ENCODE data around the gene C2orf74. TPM values are rescaled to one million over a fixed set of nuclear protein-coding genes. Genes with fewer than 3 reads are reported as not detected.

The C2orf74 gene
- total RNA-seq, 1 donor from 2014 or later: 11.5 TPM

DNA sequence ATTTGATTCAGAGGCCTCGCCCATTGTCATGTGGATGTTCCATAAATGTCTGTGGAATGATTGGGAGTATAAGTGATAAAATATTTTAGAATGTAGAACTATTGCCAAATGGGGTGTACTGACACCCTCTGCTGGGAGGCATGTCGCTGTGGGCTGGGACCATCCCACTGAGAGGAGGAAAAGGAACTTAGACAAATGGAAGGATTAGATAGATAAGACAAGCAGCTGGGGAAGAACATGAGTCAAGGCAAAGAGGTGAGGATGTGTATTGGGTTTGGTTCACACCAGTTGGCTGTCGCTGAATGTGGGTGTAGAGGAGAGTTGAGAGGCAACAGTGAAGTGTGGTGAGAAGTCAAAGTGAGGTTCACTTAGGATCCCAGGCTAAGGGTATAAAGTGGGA lies 4.0 kb downstream of the C2orf74 start:
- H3K27me3 Mint-ChIP-seq (ENCODE audit: low read depth, unreplicated experiment): no peaks in the 10 kb centered on the region
- peaks cover 20% of the 10 kb centered on the region for H3K36me3 Mint-ChIP-seq (ENCODE audit: low read depth, unreplicated experiment)
- H3K9ac ChIP-seq (ENCODE audit: low read length): no peak overlapping the region

DNA sequence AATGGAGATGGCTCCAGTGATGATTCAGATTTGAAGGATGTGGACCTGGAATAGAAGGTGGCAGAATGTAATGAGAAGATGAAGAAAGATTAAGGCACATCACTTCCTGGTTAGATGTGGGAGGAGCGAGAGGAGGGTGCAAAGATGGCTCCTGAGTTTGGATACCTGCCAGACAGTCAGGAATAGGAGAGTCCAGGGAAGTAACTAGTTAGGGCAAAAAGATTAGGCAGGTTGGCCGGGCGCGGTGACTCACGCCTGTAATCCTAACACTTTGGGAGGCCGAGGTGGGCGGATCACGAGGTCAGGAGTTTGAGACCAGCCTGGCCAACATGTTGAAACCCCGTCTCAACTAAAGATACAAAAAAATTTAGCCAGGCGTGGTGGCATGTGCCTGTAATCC lies 5.6 kb downstream of the C2orf74 start:
- Histone ChIP-seq H3K4me3 (ENCODE audit: insufficient read depth, low read depth, low read length) (no peak overlapping the region), H2AFZ (ENCODE audit: low read depth, low read length) (no peak overlapping the region), H4K20me1 (ENCODE audit: insufficient read depth, low read length) (no peaks in the 10 kb centered on the region), H3K4me2 (ENCODE audit: low read length) (no peak overlapping the region), H3K36me3 (ENCODE audit: insufficient read depth, low read length) (peaks cover 3% of the 10 kb centered on the region), H3K79me2 (ENCODE audit: insufficient read depth, low read length) (no peaks in the 10 kb centered on the region), H3K9me3 (ENCODE audit: insufficient read depth, low read depth, low read length) (no peaks in the 10 kb centered on the region), H3K27ac (ENCODE audit: low read depth, low read length) (no peak overlapping the region), H3K27me3 (ENCODE audit: insufficient read depth, low read length) (no peaks in the 10 kb centered on the region), H3K9ac (ENCODE audit: low read length) (no peak overlapping the region), H3K4me1 (ENCODE audit: insufficient read depth, low read length) (no peaks in the 10 kb centered on the region)
- TF ChIP-seq, protein P1, sequence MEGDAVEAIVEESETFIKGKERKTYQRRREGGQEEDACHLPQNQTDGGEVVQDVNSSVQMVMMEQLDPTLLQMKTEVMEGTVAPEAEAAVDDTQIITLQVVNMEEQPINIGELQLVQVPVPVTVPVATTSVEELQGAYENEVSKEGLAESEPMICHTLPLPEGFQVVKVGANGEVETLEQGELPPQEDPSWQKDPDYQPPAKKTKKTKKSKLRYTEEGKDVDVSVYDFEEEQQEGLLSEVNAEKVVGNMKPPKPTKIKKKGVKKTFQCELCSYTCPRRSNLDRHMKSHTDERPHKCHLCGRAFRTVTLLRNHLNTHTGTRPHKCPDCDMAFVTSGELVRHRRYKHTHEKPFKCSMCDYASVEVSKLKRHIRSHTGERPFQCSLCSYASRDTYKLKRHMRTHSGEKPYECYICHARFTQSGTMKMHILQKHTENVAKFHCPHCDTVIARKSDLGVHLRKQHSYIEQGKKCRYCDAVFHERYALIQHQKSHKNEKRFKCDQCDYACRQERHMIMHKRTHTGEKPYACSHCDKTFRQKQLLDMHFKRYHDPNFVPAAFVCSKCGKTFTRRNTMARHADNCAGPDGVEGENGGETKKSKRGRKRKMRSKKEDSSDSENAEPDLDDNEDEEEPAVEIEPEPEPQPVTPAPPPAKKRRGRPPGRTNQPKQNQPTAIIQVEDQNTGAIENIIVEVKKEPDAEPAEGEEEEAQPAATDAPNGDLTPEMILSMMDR (IDR thresholded peaks at IDR 0.05; ENCODE audit: insufficient read depth, low read depth, low read length): no peak
- no peak for TF ChIP-seq EZH2 (IDR thresholded peaks at IDR 0.05; ENCODE audit: insufficient read depth, low read length)
- Mint-ChIP-seq H3K4me3 (ENCODE audit: unreplicated experiment) (no peak overlapping the region), H3K9me3 (ENCODE audit: unreplicated experiment) (no peaks in the 10 kb centered on the region), H3K4me1 (ENCODE audit: low read depth, unreplicated experiment) (no peaks in the 10 kb centered on the region), H3K27me3 (ENCODE audit: low read depth, unreplicated experiment) (no peaks in the 10 kb centered on the region), H3K36me3 (ENCODE audit: low read depth, unreplicated experiment) (peaks cover 16% of the 10 kb centered on the region), H3K27ac (ENCODE audit: unreplicated experiment) (no peak overlapping the region)
- DNase-seq (ENCODE audit: low read depth) (no peak), FAIRE-seq (no peak)

More for the DNA sequence above, 4.0 kb downstream of the C2orf74 start:
- Histone ChIP-seq H3K9me3 (ENCODE audit: insufficient read depth, low read depth, low read length) (no peaks in the 10 kb centered on the region), H4K20me1 (ENCODE audit: insufficient read depth, low read length) (no peaks in the 10 kb centered on the region), H3K4me2 (ENCODE audit: low read length) (no peak overlapping the region), H3K4me1 (ENCODE audit: insufficient read depth, low read length) (no peaks in the 10 kb centered on the region), H3K27me3 (ENCODE audit: insufficient read depth, low read length) (no peaks in the 10 kb centered on the region), H2AFZ (ENCODE audit: low read depth, low read length) (no peak overlapping the region), H3K36me3 (ENCODE audit: insufficient read depth, low read length) (peaks cover 3% of the 10 kb centered on the region), H3K27ac (ENCODE audit: low read depth, low read length) (no peak overlapping the region), H3K79me2 (ENCODE audit: insufficient read depth, low read length) (no peaks in the 10 kb centered on the region), H3K4me3 (ENCODE audit: insufficient read depth, low read depth, low read length) (no peak overlapping the region)
- Mint-ChIP-seq H3K4me3 (ENCODE audit: unreplicated experiment) (no peak overlapping the region), H3K9me3 (ENCODE audit: unreplicated experiment) (no peaks in the 10 kb centered on the region), H3K27ac (ENCODE audit: unreplicated experiment) (no peak overlapping the region), H3K4me1 (ENCODE audit: low read depth, unreplicated experiment) (no peaks in the 10 kb centered on the region)
- TF ChIP-seq EZH2 (IDR thresholded peaks at IDR 0.05; ENCODE audit: insufficient read depth, low read length): no peak
- TF ChIP-seq, protein P1 (IDR thresholded peaks at IDR 0.05; ENCODE audit: insufficient read depth, low read depth, low read length): no peak
- no peak for FAIRE-seq
- DNase-seq (ENCODE audit: low read depth): peak; percentile 12

DNA sequence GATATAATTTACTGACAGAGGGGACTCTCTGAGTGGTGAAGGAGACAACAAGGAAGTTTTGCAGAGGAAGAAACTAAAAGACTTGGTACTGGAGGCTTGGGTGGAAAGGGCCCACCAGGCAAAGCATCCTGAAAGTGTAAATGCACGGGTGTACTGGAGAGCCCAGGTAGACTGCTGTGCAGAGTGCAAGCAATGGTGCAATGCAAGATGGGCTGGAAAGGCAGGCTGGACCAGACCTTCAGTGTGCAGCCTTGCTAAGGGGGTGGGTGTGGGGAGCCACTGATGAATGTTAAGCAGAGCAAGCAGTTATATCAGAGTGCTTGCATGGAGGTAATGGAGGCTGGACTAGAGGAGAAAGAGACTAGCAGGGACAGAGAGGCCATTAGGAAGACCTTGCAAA lies 10.7 kb downstream of the C2orf74 start:
- FAIRE-seq: no peak

More for the DNA sequence above, 10.7 kb downstream of the C2orf74 start:
- H3K4me3 ChIP-seq (ENCODE audit: insufficient read depth, low read depth, low read length): no peak overlapping the region
- H2AFZ ChIP-seq (ENCODE audit: low read depth, low read length): no peak overlapping the region
- peaks cover 1% of the 10 kb centered on the region for H3K79me2 ChIP-seq (ENCODE audit: insufficient read depth, low read length)
- TF ChIP-seq EZH2 (IDR thresholded peaks at IDR 0.05; ENCODE audit: insufficient read depth, low read length): no peak
- TF ChIP-seq, protein P1 (IDR thresholded peaks at IDR 0.05; ENCODE audit: insufficient read depth, low read depth, low read length): no peak
- H3K9ac ChIP-seq (ENCODE audit: low read length): no peak overlapping the region
- no peak overlapping the region for H3K4me3 Mint-ChIP-seq (ENCODE audit: unreplicated experiment)
- no peak overlapping the region for H3K4me2 ChIP-seq (ENCODE audit: low read length)
- no peak overlapping the region for H3K27ac Mint-ChIP-seq (ENCODE audit: unreplicated experiment)
- H3K36me3 ChIP-seq (ENCODE audit: insufficient read depth, low read length): no peaks in the 10 kb centered on the region
- H3K27me3 ChIP-seq (ENCODE audit: insufficient read depth, low read length): no peaks in the 10 kb centered on the region
- H3K27me3 Mint-ChIP-seq (ENCODE audit: low read depth, unreplicated experiment): peaks cover 6% of the 10 kb centered on the region
- H3K4me1 ChIP-seq (ENCODE audit: insufficient read depth, low read length): peaks cover 5% of the 10 kb centered on the region
- no peaks in the 10 kb centered on the region for H3K4me1 Mint-ChIP-seq (ENCODE audit: low read depth, unreplicated experiment)
- H3K9me3 Mint-ChIP-seq (ENCODE audit: unreplicated experiment): peaks cover 2% of the 10 kb centered on the region
- H3K27ac ChIP-seq (ENCODE audit: low read depth, low read length): no peak overlapping the region
- no peaks in the 10 kb centered on the region for H4K20me1 ChIP-seq (ENCODE audit: insufficient read depth, low read length)
- no peak for DNase-seq (ENCODE audit: low read depth)
- H3K9me3 ChIP-seq (ENCODE audit: insufficient read depth, low read depth, low read length): no peaks in the 10 kb centered on the region
- peaks cover 11% of the 10 kb centered on the region for H3K36me3 Mint-ChIP-seq (ENCODE audit: low read depth, unreplicated experiment)
